GM18526 (cell line): ENCODE data around the gene CHST15.

Experiments
- POLR2A ChIP-seq: IDR thresholded peaks from 3 replicates; pipeline ENCODE4 v1.6.1; 2011; ENCODE audit not compliant: insufficient read length; ENCODE audit errors: extremely low read depth

CHST15 gene

GRCh38 chr10:124092860-124093773, at the start of gene CHST15:
TSS of gene CHST15 (minus strand) at chr10:124093598. CDS start at chr10:124046212, 47,386 bp downstream.
- TF ChIP-seq POLR2A = no peak

GRCh38 chr10:124142960-124143359, 49.6 kb upstream of the CHST15 start:
- TF ChIP-seq POLR2A = no peak

GRCh38 chr10:124142006-124142739, 48.8 kb upstream of the CHST15 start:
- no peak for TF ChIP-seq POLR2A

GRCh38 chr10:124138883-124139348, 45.5 kb upstream of the CHST15 start:
- no peak for TF ChIP-seq POLR2A

GRCh38 chr10:124138195-124138882, 44.9 kb upstream of the CHST15 start:
- no peak for TF ChIP-seq POLR2A

- no peak for TF ChIP-seq POLR2A
Observed at GRCh38 chr10:124134251-124134893, 41.0 kb upstream of the CHST15 start.

GRCh38 chr10:124132876-124133275, 39.5 kb upstream of the CHST15 start:
- TF ChIP-seq POLR2A = no peak

GRCh38 chr10:124132306-124132705, 38.9 kb upstream of the CHST15 start:
- no peak for TF ChIP-seq POLR2A

GRCh38 chr10:124131172-124131571, 37.8 kb upstream of the CHST15 start:
- no peak for TF ChIP-seq POLR2A

GRCh38 chr10:124130198-124130900, 37.0 kb upstream of the CHST15 start:
- no peak for TF ChIP-seq POLR2A

GRCh38 chr10:124129471-124129870, 36.1 kb upstream of the CHST15 start:
- no peak for TF ChIP-seq POLR2A

GRCh38 chr10:124128811-124129145, 35.4 kb upstream of the CHST15 start:
- TF ChIP-seq POLR2A = no peak

- no peak for TF ChIP-seq POLR2A
Observed at GRCh38 chr10:124127965-124128810, 34.8 kb upstream of the CHST15 start.

- no peak for TF ChIP-seq POLR2A
Observed at GRCh38 chr10:124127563-124127962, 34.2 kb upstream of the CHST15 start.

- TF ChIP-seq POLR2A = no peak
Observed at GRCh38 chr10:124126983-124127385, 33.6 kb upstream of the CHST15 start.
